IPS DF 4.7 (cell line): Measurements from ENCODE around the gene ZNF697.
"Not testable (repeated sequence)": the region's sequence is repeated elsewhere in the genome, so short reads cannot be mapped to it uniquely, and the experiment has no call there.

ENCODE experiments used
- DNase-seq: peaks from one replicate; pipeline ENCODE4 v3.0.0-alpha.2; 2013; ENCODE audit warnings: low spot score; ENCODE audit errors: extremely low read depth

ZNF697 gene

GRCh38 chr1:119647734-119648619 is at the start of gene ZNF697:
Gene ZNF697, minus strand, starts transcription at chr1:119648266. Its CDS starts 22,166 bp downstream, at chr1:119626100.
- no peak for DNase-seq

GRCh38 chr1:119697598-119697997 is 49.5 kb upstream of the ZNF697 start:
- no peak for DNase-seq

GRCh38 chr1:119696863-119697262 is 48.8 kb upstream of the ZNF697 start:
- not testable (repeated sequence) for DNase-seq

- no peak for DNase-seq
These were observed 41.4 kb upstream of the ZNF697 start for GRCh38 chr1:119689511-119689910.

- DNase-seq, result no peak
These were observed 40.7 kb upstream of the ZNF697 start for GRCh38 chr1:119688810-119689209.

GRCh38 chr1:119687434-119688079 is 39.5 kb upstream of the ZNF697 start:
- DNase-seq, result no peak

GRCh38 chr1:119686661-119687060 is 38.6 kb upstream of the ZNF697 start:
- DNase-seq, result no peak

- DNase-seq, result no peak
These were observed 35.8 kb upstream of the ZNF697 start for GRCh38 chr1:119683893-119684292.

- DNase-seq, result no peak
These were observed 34.1 kb upstream of the ZNF697 start for GRCh38 chr1:119682141-119682540.

GRCh38 chr1:119681560-119681959 is 33.5 kb upstream of the ZNF697 start:
- no peak for DNase-seq

- DNase-seq, result no peak
These were observed 32.7 kb upstream of the ZNF697 start for GRCh38 chr1:119680723-119681122.

- no peak for DNase-seq
These were observed 32.1 kb upstream of the ZNF697 start for GRCh38 chr1:119680193-119680592.

- no peak for DNase-seq
These were observed 31.2 kb upstream of the ZNF697 start for GRCh38 chr1:119679223-119679622.

GRCh38 chr1:119676571-119677206 is 28.6 kb upstream of the ZNF697 start:
- DNase-seq, result no peak

GRCh38 chr1:119675349-119676345 is 27.6 kb upstream of the ZNF697 start:
- DNase-seq, result peak; percentile 93

- DNase-seq, result no peak
These were observed 26.8 kb upstream of the ZNF697 start for GRCh38 chr1:119674835-119675289.

- DNase-seq, result no peak
These were observed 26.1 kb upstream of the ZNF697 start for GRCh38 chr1:119674111-119674526.

GRCh38 chr1:119673171-119673940 is 25.3 kb upstream of the ZNF697 start:
- DNase-seq, result no peak

- DNase-seq, result no peak
These were observed 22.8 kb upstream of the ZNF697 start for GRCh38 chr1:119670898-119671297.

GRCh38 chr1:119667173-119667572 is 19.1 kb upstream of the ZNF697 start:
- no peak for DNase-seq
